Vagina (tissue), 2 donors: ENCODE results near the gene TPRG1L.

Experiments
- CTCF ChIP-seq, 3 experiments: fragments of 450-650 bp in 2 of 3; fragments of 200-600 bp in 1 of 3; sonication (generic) in 1 of 3; IDR thresholded peaks; one replicate each; pipeline ENCODE4 v1.5.1; 2017 to 2019; ENCODE audit warnings: antibody characterized with exemption in 3 of 3, mild to moderate bottlenecking in 2 of 3, moderate library complexity in 2 of 3
- POLR2AphosphoS5 ChIP-seq, 2 donors: sonication (generic); formaldehyde crosslinking; IDR thresholded peaks; one replicate each; pipeline ENCODE4 v1.9.0; 2017; ENCODE audit warnings: antibody characterized with exemption in 2 of 2, mild to moderate bottlenecking in 2 of 2, low read depth in 1 of 2; ENCODE audit not compliant: insufficient read depth in 1 of 2

GRCh38 chr1:3617806-3618345, 6.9 kb upstream of the TPRG1L start:
- TF ChIP-seq CTCF (IDR thresholded peaks at IDR 0.05) (no peak), POLR2AphosphoS5 (IDR thresholded peaks at IDR 0.05; ENCODE audit: insufficient read depth in 1 of 2, low read depth in 1 of 2) (no peak)
